Ascending aorta (tissue), 2 donors: ENCODE results near the gene PTPRB. TPM values are rescaled to one million over a fixed set of nuclear protein-coding genes. Genes with fewer than 3 reads are reported as not detected.

Source experiments
- DNase-seq, 2 donors: peaks; one replicate each; pipeline ENCODE4 v3.0.0-alpha.2; 2019; ENCODE audit warnings: low spot score in 2 of 2
- H3K27ac ChIP-seq, 2 donors: fragments of 200-600 bp; sonication (generic); one replicate each; pipeline ENCODE4 v1.5.1; 2016 to 2017; ENCODE audit warnings: mild to moderate bottlenecking in 1 of 2
- H3K27me3 ChIP-seq: fragments of 200-600 bp; sonication (generic); one replicate; pipeline ENCODE4 v1.5.1; 2017
- H3K36me3 ChIP-seq, 2 donors: fragments of 200-600 bp; sonication (generic); one replicate each; pipeline ENCODE4 v1.5.1; 2016
- H3K4me1 ChIP-seq, 2 donors: fragments of 200-600 bp; sonication (generic); one replicate each; pipeline ENCODE4 v1.5.1; 2016 to 2017; ENCODE audit warnings: mild to moderate bottlenecking in 1 of 2
- H3K4me3 ChIP-seq, 2 donors: fragments of 200-600 bp; sonication (generic); one replicate each; pipeline ENCODE4 v1.5.1; 2016 to 2017; ENCODE audit warnings: mild to moderate bottlenecking in 1 of 2
- H3K9me3 ChIP-seq, 2 donors: fragments of 200-600 bp; sonication (generic); one replicate each; pipeline ENCODE4 v1.5.1; 2016
- CTCF ChIP-seq, 3 experiments: fragments of 200-600 bp in 2 of 3; fragments of 450-650 bp in 1 of 3; sonication (generic) in 2 of 3; IDR thresholded peaks; one replicate each; pipeline ENCODE4 v1.5.1; 2016 to 2019; ENCODE audit warnings: antibody characterized with exemption in 3 of 3, mild to moderate bottlenecking in 1 of 3, moderate library complexity in 1 of 3
- intact Hi-C: fragments of 100-400 bp; cut with DNase I; formaldehyde crosslinking; loops from one replicate; pipeline ENCODE4 v1.15.1; 2023
- total RNA-seq: library from RNA; depleted of rRNA; stranded (reverse); fragments of >200 nt; gene quantifications from one replicate; pipeline ENCODE4 v1.1.0, GENCODE V29; 2016

PTPRB gene
- total RNA-seq, 1 donor from 2014 or later, result 49.5 TPM

GRCh38 chr12:70592664-70593063, 44.6 kb downstream of the PTPRB start:
- H3K4me3 ChIP-seq, result no peak overlapping the region
- no peaks in the 10 kb centered on the region for H3K9me3 ChIP-seq
- no peak overlapping the region for H3K27ac ChIP-seq
- H3K36me3 ChIP-seq, result no peaks in the 10 kb centered on the region
- no peaks in the 10 kb centered on the region for H3K27me3 ChIP-seq
- intact Hi-C loops, result no loop called here
- TF ChIP-seq CTCF (IDR thresholded peaks at IDR 0.05), result no peak
- DNase-seq, result no peak
- H3K4me1 ChIP-seq, result no peaks in the 10 kb centered on the region

GRCh38 chr12:70590549-70591226, 46.5 kb downstream of the PTPRB start:
- TF ChIP-seq CTCF (IDR thresholded peaks at IDR 0.05), result no peak
- no peak for DNase-seq
- H3K36me3 ChIP-seq, result no peaks in the 10 kb centered on the region
- no peaks in the 10 kb centered on the region for H3K4me1 ChIP-seq
- H3K27ac ChIP-seq, result no peak overlapping the region
- no peaks in the 10 kb centered on the region for H3K27me3 ChIP-seq
- intact Hi-C loops, result loop anchor here (2.0 kb wide), 2 partner anchors 130 to 424 kb away; no protein-coding TSS in a partner anchor
- no peak overlapping the region for H3K4me3 ChIP-seq
- no peaks in the 10 kb centered on the region for H3K9me3 ChIP-seq

GRCh38 chr12:70590051-70590450, 47.2 kb downstream of the PTPRB start:
- peak; percentile 27 to 78 (median 65) for TF ChIP-seq CTCF (IDR thresholded peaks at IDR 0.05)
- H3K27me3 ChIP-seq, result no peaks in the 10 kb centered on the region
- H3K27ac ChIP-seq, result no peak overlapping the region
- intact Hi-C loops, result loop anchor here (2.0 kb wide), 2 partner anchors 131 to 425 kb away; no protein-coding TSS in a partner anchor
- peak; percentile 14 to 74 for DNase-seq
- no peak overlapping the region for H3K4me3 ChIP-seq
- no peaks in the 10 kb centered on the region for H3K4me1 ChIP-seq
- no peaks in the 10 kb centered on the region for H3K36me3 ChIP-seq
- no peaks in the 10 kb centered on the region for H3K9me3 ChIP-seq

- Histone ChIP-seq H3K27me3 (no peaks in the 10 kb centered on the region), H3K4me1 (no peaks in the 10 kb centered on the region), H3K9me3 (no peaks in the 10 kb centered on the region), H3K4me3 (no peak overlapping the region), H3K27ac (no peak overlapping the region), H3K36me3 (no peaks in the 10 kb centered on the region)
- no peak for DNase-seq
- intact Hi-C loops, result no loop called here
- TF ChIP-seq CTCF (IDR thresholded peaks at IDR 0.05), result no peak
These were observed 52.9 kb downstream of the PTPRB start for GRCh38 chr12:70584332-70584731.

GRCh38 chr12:70583251-70583650, 54.0 kb downstream of the PTPRB start:
- no peaks in the 10 kb centered on the region for H3K36me3 ChIP-seq
- no peak overlapping the region for H3K4me3 ChIP-seq
- H3K9me3 ChIP-seq, result no peaks in the 10 kb centered on the region
- DNase-seq, result no peak
- no peaks in the 10 kb centered on the region for H3K27me3 ChIP-seq
- no peak for TF ChIP-seq CTCF (IDR thresholded peaks at IDR 0.05)
- no peak overlapping the region for H3K27ac ChIP-seq
- H3K4me1 ChIP-seq, result no peaks in the 10 kb centered on the region
- intact Hi-C loops, result no loop called here
